Caco-2 (cell line): ENCODE results near the gene ZFAND6. TPM values are rescaled to one million over a fixed set of nuclear protein-coding genes. Genes with fewer than 3 reads are reported as not detected.
"Not testable (repeated sequence)": the region's sequence is repeated elsewhere in the genome, so short reads cannot be mapped to it uniquely, and the experiment has no call there.

Experiments used
- BruUV-seq: library from RNA; stranded (reverse); fragments of 400-500 nt; replicated peaks from 2 replicates; lab custom pipeline; 2021; lab: Mats Ljungman, UMichigan
- CTCF ChIA-PET: fragments of 300-600 bp; sonication (Branson Sonifier 250); formaldehyde crosslinking; loops from one replicate; lab custom pipeline; 2022; ENCODE audit warnings: antibody characterized with exemption; lab: Charles Lee
- POLR2A ChIA-PET: fragments of 300-600 bp; sonication (Branson Sonifier 250); formaldehyde crosslinking; loops from one replicate; lab custom pipeline; 2022; ENCODE audit warnings: antibody characterized with exemption; lab: Charles Lee
- DNase-seq, 2 experiments: peaks; one replicate each; pipeline versions ENCODE4 v3.0.0 to v3.0.0-alpha.2; 2020 to 2022
- H3K27me3 ChIP-seq: replicated peaks from 2 replicates; pipeline ENCODE4 v1.6.0; 2011; ENCODE audit warnings: low read length; ENCODE audit not compliant: control insufficient read depth, insufficient read depth
- H3K36me3 ChIP-seq: 2 replicates; pipeline ENCODE4 v1.5.1; 2011; ENCODE audit warnings: low read length; ENCODE audit not compliant: control insufficient read depth, insufficient read depth
- H3K4me1 ChIP-seq: fragments of 250-450 bp; sonication (Bioruptor Pico); 2 replicates; pipeline ENCODE4 v1.5.1; 2020; ENCODE audit warnings: mild to moderate bottlenecking
- H3K4me3 ChIP-seq: 2 replicates; pipeline ENCODE4 v1.5.1; 2011; ENCODE audit warnings: low read depth, mild to moderate bottlenecking, control low read depth, low read length
- H3K9me3 ChIP-seq: fragments of 250-450 bp; sonication (Bioruptor Pico); 2 replicates; pipeline ENCODE4 v1.5.1; 2020; ENCODE audit warnings: mild to moderate bottlenecking, moderate library complexity
- H3K27ac Mint-ChIP-seq: one replicate; pipeline ENCODE4 v1.8.0; 2022; ENCODE audit warnings: mixed read lengths; ENCODE audit not compliant: unreplicated experiment
- H3K27me3 Mint-ChIP-seq: one replicate; pipeline ENCODE4 v1.8.0; 2022; ENCODE audit warnings: mixed read lengths; ENCODE audit not compliant: insufficient read depth, unreplicated experiment
- H3K36me3 Mint-ChIP-seq: one replicate; pipeline ENCODE4 v1.8.0; 2022; ENCODE audit warnings: mild to moderate bottlenecking, mixed read lengths; ENCODE audit not compliant: insufficient read depth, unreplicated experiment
- H3K4me1 Mint-ChIP-seq: one replicate; pipeline ENCODE4 v1.8.0; 2022; ENCODE audit warnings: low read depth, mixed read lengths; ENCODE audit not compliant: unreplicated experiment
- H3K4me3 Mint-ChIP-seq: one replicate; pipeline ENCODE4 v1.8.0; 2022; ENCODE audit warnings: mild to moderate bottlenecking, moderate library complexity, mixed read lengths; ENCODE audit not compliant: unreplicated experiment
- H3K9me3 Mint-ChIP-seq: one replicate; pipeline ENCODE4 v1.8.0; 2022; ENCODE audit warnings: mixed read lengths; ENCODE audit not compliant: unreplicated experiment
- intact Hi-C: fragments of 100-400 bp; cut with micrococcal nuclease; formaldehyde crosslinking; loops from one replicate; pipeline ENCODE4 v1.10.0; 2022; ENCODE audit not compliant: unreplicated experiment
- total RNA-seq: library from RNA; stranded (reverse); gene quantifications from 2 replicates; pipeline ENCODE4 v1.2.3, GENCODE V29; 2022
- TF ChIP-seq, protein P1 (sequence below), 2 experiments: fragments of 200-600 bp in 1 of 2; IDR thresholded peaks; 1 replicate in 1 of 2; 2 replicates in 1 of 2; pipeline versions ENCODE4 v1.5.1 to v1.8.0; 2011 to 2022; ENCODE audit warnings: antibody characterized with exemption in 1 of 2, control low read depth in 1 of 2, inconsistent platforms in 1 of 2, low read depth in 1 of 2, low read length in 1 of 2, mild to moderate bottlenecking in 1 of 2, moderate library complexity in 1 of 2; ENCODE audit not compliant: insufficient read depth in 1 of 2, severe bottlenecking in 1 of 2, unreplicated experiment in 1 of 2

The ZFAND6 gene
- total RNA-seq, 1 experiment from 2014 or later = 40.5 TPM

DNA sequence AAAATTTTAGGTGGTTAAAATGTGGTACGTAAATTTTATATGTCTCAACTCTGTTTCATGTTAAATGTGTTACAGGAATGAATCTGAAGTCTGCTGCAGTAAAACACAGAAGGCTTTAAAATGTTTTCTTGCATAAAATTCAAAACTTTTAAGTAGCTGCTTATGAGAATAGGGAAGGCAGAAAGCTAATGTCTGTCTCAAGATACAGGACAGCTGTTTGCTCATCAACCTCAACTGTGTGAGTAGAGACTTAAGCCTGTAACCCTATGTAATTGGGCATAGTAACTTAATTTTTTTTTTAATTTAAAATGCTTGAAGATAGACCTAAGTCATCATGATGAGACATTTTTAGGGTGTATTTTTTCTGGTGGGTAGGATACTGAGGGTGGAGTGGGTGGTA is 38.9 kb downstream of the ZFAND6 start:
- Mint-ChIP-seq H3K27me3 (no peaks in the 10 kb centered on the region), H3K36me3 (no peaks in the 10 kb centered on the region), H3K4me1 (no peaks in the 10 kb centered on the region), H3K4me3 (no peak overlapping the region), H3K27ac (no peak overlapping the region), H3K9me3 (no peaks in the 10 kb centered on the region)
- DNase-seq = no peak
- ChIA-PET CTCF (no interaction called here), POLR2A (no interaction called here)
- H3K4me1 ChIP-seq = no peaks in the 10 kb centered on the region
- intact Hi-C loops = no loop called here
- no peaks in the 10 kb centered on the region for H3K36me3 ChIP-seq
- H3K9me3 ChIP-seq = no peaks in the 10 kb centered on the region
- H3K4me3 ChIP-seq = no peak overlapping the region
- no TSS peak for BruUV-seq
- H3K27me3 ChIP-seq = no peaks in the 10 kb centered on the region
- TF ChIP-seq, protein P1, sequence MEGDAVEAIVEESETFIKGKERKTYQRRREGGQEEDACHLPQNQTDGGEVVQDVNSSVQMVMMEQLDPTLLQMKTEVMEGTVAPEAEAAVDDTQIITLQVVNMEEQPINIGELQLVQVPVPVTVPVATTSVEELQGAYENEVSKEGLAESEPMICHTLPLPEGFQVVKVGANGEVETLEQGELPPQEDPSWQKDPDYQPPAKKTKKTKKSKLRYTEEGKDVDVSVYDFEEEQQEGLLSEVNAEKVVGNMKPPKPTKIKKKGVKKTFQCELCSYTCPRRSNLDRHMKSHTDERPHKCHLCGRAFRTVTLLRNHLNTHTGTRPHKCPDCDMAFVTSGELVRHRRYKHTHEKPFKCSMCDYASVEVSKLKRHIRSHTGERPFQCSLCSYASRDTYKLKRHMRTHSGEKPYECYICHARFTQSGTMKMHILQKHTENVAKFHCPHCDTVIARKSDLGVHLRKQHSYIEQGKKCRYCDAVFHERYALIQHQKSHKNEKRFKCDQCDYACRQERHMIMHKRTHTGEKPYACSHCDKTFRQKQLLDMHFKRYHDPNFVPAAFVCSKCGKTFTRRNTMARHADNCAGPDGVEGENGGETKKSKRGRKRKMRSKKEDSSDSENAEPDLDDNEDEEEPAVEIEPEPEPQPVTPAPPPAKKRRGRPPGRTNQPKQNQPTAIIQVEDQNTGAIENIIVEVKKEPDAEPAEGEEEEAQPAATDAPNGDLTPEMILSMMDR (IDR thresholded peaks at IDR 0.05; ENCODE audit: insufficient read depth in 1 of 2, low read depth in 1 of 2, low read length in 1 of 2, severe bottlenecking in 1 of 2, unreplicated experiment in 1 of 2) = no peak

DNA sequence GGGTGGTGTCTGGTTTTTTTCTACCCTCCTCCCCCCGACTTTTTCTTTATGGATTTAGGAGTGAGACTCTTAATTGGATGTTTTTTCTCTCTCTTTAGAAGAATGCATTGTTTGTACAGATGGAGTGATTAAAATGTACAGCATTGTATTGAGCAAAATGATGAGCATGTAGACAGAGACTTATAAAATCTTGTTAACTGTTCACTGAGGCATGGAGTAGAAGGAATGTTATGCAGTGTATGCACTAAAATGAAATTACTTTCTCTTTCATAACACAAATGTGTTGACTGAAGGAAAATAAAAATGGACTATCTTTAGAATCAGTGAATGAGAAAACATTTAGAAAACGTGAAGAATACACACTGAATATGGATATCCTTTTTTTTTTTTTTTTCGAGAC is 39.8 kb downstream of the ZFAND6 start:
- intact Hi-C loops = no loop called here
- Histone ChIP-seq H3K27me3 (no peaks in the 10 kb centered on the region), H3K4me3 (no peak overlapping the region), H3K4me1 (no peaks in the 10 kb centered on the region), H3K36me3 (no peaks in the 10 kb centered on the region), H3K9me3 (no peaks in the 10 kb centered on the region)
- no peaks in the 10 kb centered on the region for H3K9me3 Mint-ChIP-seq
- no TSS peak for BruUV-seq
- TF ChIP-seq, protein P1 (IDR thresholded peaks at IDR 0.05; ENCODE audit: insufficient read depth in 1 of 2, low read depth in 1 of 2, low read length in 1 of 2, severe bottlenecking in 1 of 2, unreplicated experiment in 1 of 2) = no peak
- CTCF ChIA-PET = no interaction called here
- no peaks in the 10 kb centered on the region for H3K4me1 Mint-ChIP-seq
- POLR2A ChIA-PET = no interaction called here
- no peaks in the 10 kb centered on the region for H3K36me3 Mint-ChIP-seq
- H3K27ac Mint-ChIP-seq = no peak overlapping the region
- H3K27me3 Mint-ChIP-seq = no peaks in the 10 kb centered on the region
- no peak overlapping the region for H3K4me3 Mint-ChIP-seq
- no peak for DNase-seq

DNA sequence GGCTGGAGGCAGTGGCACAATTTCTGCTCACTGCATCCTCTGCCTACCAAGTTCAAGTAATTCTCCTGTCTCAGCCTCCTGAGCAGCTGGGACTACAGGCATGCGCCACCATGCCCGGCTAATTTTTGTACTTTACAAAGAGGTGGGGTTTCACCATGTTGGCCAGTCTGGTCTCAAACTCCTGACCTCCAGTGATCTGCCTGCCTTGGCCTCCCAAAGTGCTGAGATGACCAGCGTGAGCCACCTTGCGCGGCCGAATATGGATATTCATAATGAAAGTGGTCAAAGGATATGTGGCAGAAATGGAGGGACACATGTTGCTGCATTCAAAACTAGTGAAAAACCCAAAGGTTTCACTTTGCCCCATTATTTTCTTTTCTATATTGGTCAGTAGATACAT is 40.2 kb downstream of the ZFAND6 start:
- H3K27me3 Mint-ChIP-seq, CTCF ChIA-PET, H3K4me3 ChIP-seq, H3K9me3 ChIP-seq, H3K36me3 Mint-ChIP-seq, H3K4me1 Mint-ChIP-seq, DNase-seq, H3K4me1 ChIP-seq, BruUV-seq, H3K27ac Mint-ChIP-seq, H3K27me3 ChIP-seq, H3K36me3 ChIP-seq, H3K4me3 Mint-ChIP-seq, intact Hi-C loops, H3K9me3 Mint-ChIP-seq: not testable (repeated sequence)
- POLR2A ChIA-PET = interaction anchor here (0.6 kb wide), 1 partner anchor 53 kb away, joined by 7 read pairs; the partner anchor contains the start of gene FAH

DNA sequence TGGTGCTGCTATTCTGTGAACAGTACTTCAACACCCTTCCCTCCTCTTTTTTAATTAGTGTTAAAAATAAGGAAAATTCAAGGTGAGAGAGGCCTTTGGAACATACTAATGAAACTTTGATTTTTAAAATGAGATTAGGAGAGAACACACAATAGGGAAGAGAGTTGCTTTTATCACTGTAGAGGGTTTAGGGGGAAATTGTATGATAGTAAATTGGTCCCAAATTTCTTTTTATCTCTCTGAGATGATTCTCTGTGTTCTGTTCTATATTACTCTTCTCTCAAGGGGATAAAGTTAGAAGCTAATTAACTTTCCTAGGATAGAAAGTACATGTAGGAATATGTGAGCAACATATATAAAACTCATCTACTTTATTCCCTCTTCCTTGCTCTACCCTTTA is 40.8 kb downstream of the ZFAND6 start:
- H3K9me3 Mint-ChIP-seq = no peaks in the 10 kb centered on the region
- H3K27me3 Mint-ChIP-seq = no peaks in the 10 kb centered on the region
- no peak overlapping the region for H3K4me3 Mint-ChIP-seq
- no peak for DNase-seq
- ChIA-PET POLR2A (interaction anchor here (0.6 kb wide), 1 partner anchor 53 kb away, joined by 7 read pairs; the partner anchor contains the start of gene FAH), CTCF (no interaction called here)
- H3K27ac Mint-ChIP-seq = no peak overlapping the region
- no TSS peak for BruUV-seq
- Histone ChIP-seq H3K4me3 (no peak overlapping the region), H3K4me1 (no peaks in the 10 kb centered on the region), H3K9me3 (no peaks in the 10 kb centered on the region), H3K36me3 (no peaks in the 10 kb centered on the region), H3K27me3 (no peaks in the 10 kb centered on the region)
- H3K4me1 Mint-ChIP-seq = no peaks in the 10 kb centered on the region
- TF ChIP-seq, protein P1 (IDR thresholded peaks at IDR 0.05; ENCODE audit: insufficient read depth in 1 of 2, low read depth in 1 of 2, low read length in 1 of 2, severe bottlenecking in 1 of 2, unreplicated experiment in 1 of 2) = no peak
- H3K36me3 Mint-ChIP-seq = no peaks in the 10 kb centered on the region
- intact Hi-C loops = no loop called here
